ENCODE data around the gene NPR2.
A peak's percentile ranks its signal among the peaks of the same experiment; 100 is the strongest.

NPR2 gene

DNA sequence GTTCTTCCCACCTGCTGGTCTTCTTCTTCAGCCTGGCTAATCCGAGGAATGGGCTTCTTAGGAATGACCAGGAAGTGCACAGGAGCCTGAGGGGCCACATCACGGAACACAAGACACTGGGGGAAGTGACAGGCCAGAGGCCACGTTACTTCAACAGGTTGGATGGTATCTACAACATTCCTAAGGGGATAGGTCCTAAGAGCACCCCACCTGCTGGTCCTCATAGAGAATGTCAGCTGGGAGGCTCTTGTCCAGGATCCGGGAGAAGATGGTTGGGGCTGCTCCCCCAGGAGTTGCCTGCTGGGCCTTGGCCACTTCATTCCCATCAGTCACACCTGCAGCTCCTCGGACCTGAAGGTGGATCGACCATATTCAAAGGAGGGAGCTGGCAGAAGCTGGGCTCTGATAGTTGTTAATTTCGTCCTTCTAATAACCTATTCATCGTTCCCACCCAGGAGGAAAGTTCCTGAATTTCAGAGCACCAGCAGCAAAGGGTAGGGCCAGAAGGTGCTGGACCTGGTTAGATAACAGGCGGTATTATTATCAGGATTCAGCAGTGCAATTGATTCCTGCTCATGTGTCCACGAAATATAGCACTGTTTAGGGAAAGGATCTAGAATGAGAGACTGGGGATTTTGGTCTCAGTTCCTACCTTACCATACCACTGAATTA, 22.2 kb downstream of the NPR2 start:
- H3K4me1 ChIP-seq (ENCODE audit: control insufficient read depth, insufficient read depth, low read length, poor library complexity, severe bottlenecking), result peaks cover 22% of the 10 kb centered on the region

DNA sequence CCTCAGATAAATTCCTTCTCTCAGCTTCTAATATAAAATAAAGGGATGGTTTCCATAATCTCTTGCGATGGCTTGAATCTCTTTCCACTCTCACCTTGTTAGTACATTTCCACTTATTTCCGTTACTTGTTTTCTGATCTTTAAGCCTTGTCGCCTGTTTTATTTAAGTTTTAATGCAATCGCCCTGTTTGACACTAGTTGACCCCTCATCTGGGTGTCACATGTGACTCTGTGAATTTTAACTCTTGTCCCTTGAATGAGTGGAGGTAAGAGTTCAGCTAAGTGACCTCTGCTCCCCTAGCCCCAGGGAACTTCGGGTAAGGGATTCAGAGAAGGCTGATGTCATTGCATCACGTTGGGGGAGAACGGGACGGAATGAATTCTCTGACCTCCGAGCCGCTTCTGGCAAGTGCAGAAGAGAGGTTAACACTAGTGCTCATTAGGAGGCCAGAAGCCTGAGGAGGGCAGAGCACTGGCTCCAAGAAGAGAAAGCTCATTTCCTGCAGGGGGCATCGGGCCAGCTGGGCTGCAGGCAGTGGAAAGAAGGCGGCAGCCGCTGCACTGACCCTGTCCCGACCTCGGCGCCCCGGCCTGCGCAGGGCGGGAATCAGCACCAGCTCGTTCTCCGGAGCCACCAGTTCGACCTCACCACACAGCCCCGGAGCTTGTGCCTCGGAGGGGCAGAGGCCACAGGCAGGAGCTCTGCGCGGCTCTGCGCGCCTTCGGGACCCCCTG, 22.9 kb downstream of the NPR2 start:
- peak in 1 of 3 donors; percentile 16 for DNase-seq
- Histone ChIP-seq H3K9me3 (ENCODE audit: control insufficient read depth, low read length) (no peaks in the 10 kb centered on the region), H3K27me3 (replicated peaks; ENCODE audit: control insufficient read depth, insufficient read depth, low read length, poor library complexity, severe bottlenecking) (no peaks in the 10 kb centered on the region), H3K36me3 (ENCODE audit: control insufficient read depth, insufficient read depth, low read length) (peaks cover 1% of the 10 kb centered on the region), H3K4me1 (ENCODE audit: control insufficient read depth, insufficient read depth, low read length, poor library complexity, severe bottlenecking) (peaks cover 22% of the 10 kb centered on the region), H3K27ac (ENCODE audit: insufficient read depth, low read length, poor library complexity, severe bottlenecking) (peak overlapping the region; percentile 84), H3K4me3 (ENCODE audit: insufficient read depth, low read depth, low read length, poor library complexity, severe bottlenecking) (peak overlapping the region; percentile 81)

More for the DNA sequence above, 22.2 kb downstream of the NPR2 start:
- no peak overlapping the region for H3K27ac ChIP-seq (ENCODE audit: insufficient read depth, low read length, poor library complexity, severe bottlenecking)
- no peaks in the 10 kb centered on the region for H3K27me3 ChIP-seq (replicated peaks; ENCODE audit: control insufficient read depth, insufficient read depth, low read length, poor library complexity, severe bottlenecking)
- no peak for DNase-seq
- H3K4me3 ChIP-seq (ENCODE audit: insufficient read depth, low read depth, low read length, poor library complexity, severe bottlenecking), result no peak overlapping the region
- H3K9me3 ChIP-seq (ENCODE audit: control insufficient read depth, low read length), result no peaks in the 10 kb centered on the region
- H3K36me3 ChIP-seq (ENCODE audit: control insufficient read depth, insufficient read depth, low read length), result peaks cover 5% of the 10 kb centered on the region

DNA sequence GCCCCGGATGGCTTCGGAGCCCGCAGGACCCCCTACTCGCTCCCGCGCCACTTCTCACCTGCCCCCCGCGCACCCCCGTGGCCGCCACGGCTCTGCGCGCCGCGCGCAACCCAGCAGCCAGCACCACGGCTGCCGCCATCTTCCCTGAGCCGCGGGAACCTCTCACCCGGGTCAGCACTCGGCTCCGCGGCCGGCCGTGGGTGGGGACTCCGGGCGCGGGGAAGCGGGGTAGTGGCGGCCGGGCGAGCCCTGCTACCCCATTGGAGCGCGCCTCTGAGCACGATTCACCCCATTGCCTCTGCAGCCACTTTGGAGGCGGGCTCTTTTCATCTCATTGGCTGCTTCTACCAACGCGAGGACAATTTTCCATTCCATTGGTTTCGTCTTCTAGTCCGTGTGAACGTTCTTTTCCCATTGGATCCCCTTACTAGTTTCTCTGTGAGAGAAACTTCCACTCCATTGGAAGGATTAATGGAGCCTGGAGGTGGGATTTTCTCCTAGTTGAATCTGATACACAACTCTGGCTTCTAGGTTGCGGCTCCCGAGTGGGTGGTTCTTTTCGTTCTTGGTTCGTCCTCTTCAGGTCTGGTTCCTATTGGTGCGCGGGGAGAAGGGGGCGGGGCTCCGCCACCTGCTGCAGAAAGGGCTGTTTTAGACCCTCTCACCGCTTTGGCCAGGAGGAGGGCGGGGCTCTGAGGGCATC, 23.6 kb downstream of the NPR2 start, which contains the start of gene HINT2:
TSS of gene HINT2 (minus strand) at position 202 of the 703 bp plus-strand sequence. CDS start at position 139, 63 bp downstream.
- H3K27me3 ChIP-seq (replicated peaks; ENCODE audit: control insufficient read depth, insufficient read depth, low read length, poor library complexity, severe bottlenecking), result no peaks in the 10 kb centered on the region
- peak within 1 kb of the TSS; percentile 84 for H3K27ac ChIP-seq (ENCODE audit: insufficient read depth, low read length, poor library complexity, severe bottlenecking)
- H3K9me3 ChIP-seq (ENCODE audit: control insufficient read depth, low read length), result no peaks in the 10 kb centered on the region
- no peaks in the 10 kb centered on the region for H3K36me3 ChIP-seq (ENCODE audit: control insufficient read depth, insufficient read depth, low read length)
- H3K4me1 ChIP-seq (ENCODE audit: control insufficient read depth, insufficient read depth, low read length, poor library complexity, severe bottlenecking), result peaks cover 22% of the 10 kb centered on the region
- peak; percentile 93 to 96 (median 95) for DNase-seq
- H3K4me3 ChIP-seq (ENCODE audit: insufficient read depth, low read depth, low read length, poor library complexity, severe bottlenecking), result peak within 1 kb of the TSS; percentile 81

DNA sequence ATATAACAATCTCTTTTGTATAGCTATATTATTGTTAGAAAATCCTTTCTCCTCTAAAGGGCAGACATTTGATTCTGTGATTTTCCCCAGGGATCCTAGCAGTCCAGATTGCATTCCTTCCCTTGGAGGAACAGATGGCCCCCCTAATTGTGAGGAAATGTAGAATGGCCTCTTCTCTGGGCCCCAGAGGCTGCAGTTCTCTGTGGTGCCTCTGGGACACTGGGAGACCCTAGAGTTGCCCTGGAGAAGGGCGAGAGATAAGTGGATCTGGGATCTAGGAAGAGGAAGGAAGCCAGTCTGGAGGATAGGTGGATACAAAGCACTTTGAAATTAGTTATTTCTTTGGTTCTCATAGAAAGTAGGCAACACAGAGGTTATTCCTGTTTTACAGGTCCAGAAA, 25.3 kb downstream of the NPR2 start:
- Histone ChIP-seq H3K9me3 (ENCODE audit: control insufficient read depth, low read length) (no peaks in the 10 kb centered on the region), H3K36me3 (ENCODE audit: control insufficient read depth, insufficient read depth, low read length) (no peaks in the 10 kb centered on the region), H3K4me1 (ENCODE audit: control insufficient read depth, insufficient read depth, low read length, poor library complexity, severe bottlenecking) (peaks cover 17% of the 10 kb centered on the region), H3K4me3 (ENCODE audit: insufficient read depth, low read depth, low read length, poor library complexity, severe bottlenecking) (no peak overlapping the region), H3K27me3 (replicated peaks; ENCODE audit: control insufficient read depth, insufficient read depth, low read length, poor library complexity, severe bottlenecking) (no peaks in the 10 kb centered on the region), H3K27ac (ENCODE audit: insufficient read depth, low read length, poor library complexity, severe bottlenecking) (no peak overlapping the region)
- no peak for DNase-seq

DNA sequence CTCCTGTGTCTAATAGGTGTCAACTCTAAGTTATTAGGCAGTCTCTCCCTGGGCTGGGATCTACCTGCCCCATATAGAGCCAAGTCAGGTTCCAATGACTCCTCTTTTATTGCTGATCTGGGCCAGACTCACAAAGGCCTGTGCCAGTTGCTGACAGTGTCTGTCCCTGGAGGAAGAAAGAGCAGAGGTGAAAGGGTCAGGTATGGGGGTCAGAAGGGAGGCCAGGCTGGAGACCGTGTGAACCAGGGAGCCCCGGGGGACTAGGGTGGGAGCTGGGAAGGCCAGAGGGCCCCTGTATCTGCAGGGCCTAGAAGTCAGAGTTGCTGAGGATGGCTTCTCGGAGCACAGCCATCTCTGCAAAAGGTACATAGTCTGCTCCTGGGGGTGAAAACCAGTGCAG, 26.9 kb downstream of the NPR2 start:
- H3K9me3 ChIP-seq (ENCODE audit: control insufficient read depth, low read length), result no peaks in the 10 kb centered on the region
- no peaks in the 10 kb centered on the region for H3K27me3 ChIP-seq (replicated peaks; ENCODE audit: control insufficient read depth, insufficient read depth, low read length, poor library complexity, severe bottlenecking)
- no peak for DNase-seq
- peaks cover 11% of the 10 kb centered on the region for H3K4me1 ChIP-seq (ENCODE audit: control insufficient read depth, insufficient read depth, low read length, poor library complexity, severe bottlenecking)
- H3K27ac ChIP-seq (ENCODE audit: insufficient read depth, low read length, poor library complexity, severe bottlenecking), result no peak overlapping the region
- H3K4me3 ChIP-seq (ENCODE audit: insufficient read depth, low read depth, low read length, poor library complexity, severe bottlenecking), result no peak overlapping the region
- no peaks in the 10 kb centered on the region for H3K36me3 ChIP-seq (ENCODE audit: control insufficient read depth, insufficient read depth, low read length)

DNA sequence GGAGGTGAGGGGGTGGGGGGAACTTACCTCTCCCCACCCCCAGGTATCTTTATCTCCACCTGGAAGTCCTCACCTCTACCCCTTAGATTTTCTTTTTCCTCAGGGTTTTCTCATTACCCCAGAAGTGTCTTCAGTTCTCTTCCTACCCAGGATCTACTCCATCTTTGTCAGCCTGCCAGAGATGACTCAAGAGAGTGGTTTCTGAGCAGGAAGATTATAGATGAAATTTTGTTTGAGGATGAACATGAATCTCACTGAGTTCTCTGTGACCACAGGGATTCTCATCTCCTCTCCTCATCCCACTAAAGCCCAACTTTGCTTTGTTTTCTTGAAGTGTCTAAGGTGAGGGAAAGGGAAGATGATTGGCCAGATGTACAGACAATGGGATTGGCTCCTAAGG, 28.7 kb downstream of the NPR2 start:
- no peak overlapping the region for H3K4me3 ChIP-seq (ENCODE audit: insufficient read depth, low read depth, low read length, poor library complexity, severe bottlenecking)
- H3K27ac ChIP-seq (ENCODE audit: insufficient read depth, low read length, poor library complexity, severe bottlenecking), result no peak overlapping the region
- no peaks in the 10 kb centered on the region for H3K36me3 ChIP-seq (ENCODE audit: control insufficient read depth, insufficient read depth, low read length)
- no peak for DNase-seq
- no peaks in the 10 kb centered on the region for H3K27me3 ChIP-seq (replicated peaks; ENCODE audit: control insufficient read depth, insufficient read depth, low read length, poor library complexity, severe bottlenecking)
- H3K9me3 ChIP-seq (ENCODE audit: control insufficient read depth, low read length), result no peaks in the 10 kb centered on the region
- no peaks in the 10 kb centered on the region for H3K4me1 ChIP-seq (ENCODE audit: control insufficient read depth, insufficient read depth, low read length, poor library complexity, severe bottlenecking)

DNA sequence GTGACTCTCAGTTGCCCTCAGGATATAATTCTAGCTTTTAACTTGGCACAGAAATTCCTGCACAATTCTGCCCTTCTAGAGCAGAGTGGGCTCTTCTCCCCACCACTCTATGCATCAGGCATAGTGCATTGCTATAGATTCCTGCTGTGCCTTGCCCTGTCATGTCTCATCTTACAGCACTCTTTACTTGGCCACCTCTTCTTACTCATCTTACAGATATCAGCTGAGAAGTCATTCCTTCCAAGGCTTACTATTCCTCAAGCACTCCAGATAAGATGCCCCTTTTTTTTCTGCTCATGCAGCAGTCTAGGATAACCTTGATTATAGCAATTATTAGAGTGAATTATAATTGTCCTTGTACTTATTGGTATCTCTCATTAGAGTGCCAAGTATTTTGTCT, 31.5 kb downstream of the NPR2 start:
- Histone ChIP-seq H3K4me1 (ENCODE audit: control insufficient read depth, insufficient read depth, low read length, poor library complexity, severe bottlenecking) (no peaks in the 10 kb centered on the region), H3K27me3 (replicated peaks; ENCODE audit: control insufficient read depth, insufficient read depth, low read length, poor library complexity, severe bottlenecking) (no peaks in the 10 kb centered on the region), H3K27ac (ENCODE audit: insufficient read depth, low read length, poor library complexity, severe bottlenecking) (no peak overlapping the region), H3K9me3 (ENCODE audit: control insufficient read depth, low read length) (no peaks in the 10 kb centered on the region), H3K4me3 (ENCODE audit: insufficient read depth, low read depth, low read length, poor library complexity, severe bottlenecking) (no peak overlapping the region), H3K36me3 (ENCODE audit: control insufficient read depth, insufficient read depth, low read length) (no peaks in the 10 kb centered on the region)
- DNase-seq, result no peak

DNA sequence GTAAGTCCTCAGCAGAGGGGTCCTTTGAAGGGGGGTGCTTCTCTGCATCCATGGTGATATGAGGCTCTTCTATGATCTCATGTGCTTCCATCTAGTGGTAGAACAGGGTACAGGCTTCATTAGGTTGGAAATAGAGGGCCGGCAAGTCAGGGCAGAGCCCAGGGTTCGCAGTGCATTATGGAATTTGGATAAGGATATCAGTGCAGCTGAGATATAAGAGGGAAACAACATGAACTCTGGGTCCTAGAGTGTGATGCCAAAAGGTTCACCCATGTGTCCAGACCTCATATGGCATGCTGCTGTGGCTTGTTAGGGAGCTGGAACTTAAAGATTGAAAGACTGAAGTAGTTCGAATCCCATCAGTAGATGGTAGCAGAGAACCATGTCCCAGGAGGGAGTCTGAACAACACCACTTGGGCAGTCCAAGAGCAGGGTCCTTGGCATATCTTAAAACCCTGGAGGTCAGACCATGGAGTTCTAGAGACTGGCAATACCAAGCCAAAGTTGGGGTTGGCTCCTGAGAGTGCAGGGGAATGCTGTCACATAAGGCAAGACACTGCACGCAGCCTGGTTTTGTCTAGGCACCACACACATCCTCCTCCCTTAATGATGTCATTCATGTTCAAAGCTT, 34.8 kb downstream of the NPR2 start:
- Histone ChIP-seq H3K27me3 (replicated peaks; ENCODE audit: control insufficient read depth, insufficient read depth, low read length, poor library complexity, severe bottlenecking) (no peaks in the 10 kb centered on the region), H3K9me3 (ENCODE audit: control insufficient read depth, low read length) (no peaks in the 10 kb centered on the region), H3K27ac (ENCODE audit: insufficient read depth, low read length, poor library complexity, severe bottlenecking) (no peak overlapping the region), H3K4me1 (ENCODE audit: control insufficient read depth, insufficient read depth, low read length, poor library complexity, severe bottlenecking) (peaks cover 11% of the 10 kb centered on the region), H3K4me3 (ENCODE audit: insufficient read depth, low read depth, low read length, poor library complexity, severe bottlenecking) (no peak overlapping the region), H3K36me3 (ENCODE audit: control insufficient read depth, insufficient read depth, low read length) (no peaks in the 10 kb centered on the region)
- peak in 1 of 3 donors; percentile 12 for DNase-seq

DNA sequence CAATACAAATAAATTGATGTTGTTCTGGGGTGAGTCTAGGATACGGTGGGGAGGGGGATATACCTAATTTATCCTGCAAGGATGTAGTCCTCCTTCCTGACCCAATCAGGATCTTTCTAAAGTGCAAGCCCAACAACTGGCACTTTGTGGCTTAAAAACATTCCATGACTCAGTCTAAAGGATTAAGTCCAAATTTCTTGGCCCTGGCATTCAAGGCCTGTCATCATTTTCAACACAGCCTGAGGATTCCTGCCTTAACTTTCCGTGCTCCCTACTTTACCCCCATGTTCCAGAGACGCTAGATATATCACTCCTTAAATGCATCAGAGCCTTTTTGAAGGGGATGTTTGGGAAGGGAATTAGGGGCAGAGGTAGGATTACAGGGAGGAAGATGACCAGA, 36.1 kb downstream of the NPR2 start:
- H3K27ac ChIP-seq (ENCODE audit: insufficient read depth, low read length, poor library complexity, severe bottlenecking), result no peak overlapping the region
- H3K4me3 ChIP-seq (ENCODE audit: insufficient read depth, low read depth, low read length, poor library complexity, severe bottlenecking), result no peak overlapping the region
- DNase-seq, result no peak
- H3K9me3 ChIP-seq (ENCODE audit: control insufficient read depth, low read length), result no peaks in the 10 kb centered on the region
- no peaks in the 10 kb centered on the region for H3K27me3 ChIP-seq (replicated peaks; ENCODE audit: control insufficient read depth, insufficient read depth, low read length, poor library complexity, severe bottlenecking)
- peaks cover 11% of the 10 kb centered on the region for H3K4me1 ChIP-seq (ENCODE audit: control insufficient read depth, insufficient read depth, low read length, poor library complexity, severe bottlenecking)
- no peaks in the 10 kb centered on the region for H3K36me3 ChIP-seq (ENCODE audit: control insufficient read depth, insufficient read depth, low read length)

All from effector memory CD4-positive, alpha-beta T cell (primary cell).